OCI-LY3 (cell line): ENCODE measurements around the gene AGT.

ENCODE experiments used
- H2AFZ ChIP-seq: fragments of 200-600, 300-600 bp; shearing (Covaris generic); 2 replicates; pipeline ENCODE4 v1.6.0; 2014; ENCODE audit warnings: antibody characterized with exemption, low read depth, low read length
- H3K27ac ChIP-seq: fragments of 200-600, 300-600 bp; sonication (generic); 2 replicates; pipeline ENCODE4 v1.5.1; 2014; ENCODE audit warnings: mild to moderate bottlenecking, low read length, moderate library complexity, mixed read lengths
- H3K27me3 ChIP-seq: fragments of 200-600, 300-600 bp; sonication (generic); 2 replicates; pipeline ENCODE4 v1.6.1; 2014; ENCODE audit warnings: low read depth, low read length, mixed read lengths
- H3K36me3 ChIP-seq: fragments of 200-600, 300-600 bp; sonication (generic); replicated peaks from 2 replicates; pipeline ENCODE3; 2014; ENCODE audit warnings: low read depth, low read length, mixed read lengths
- H3K4me1 ChIP-seq: fragments of 300-600, 200-600 bp; sonication (generic); 2 replicates; pipeline ENCODE4 v1.6.1; 2014; ENCODE audit warnings: low read length, mixed read lengths
- H3K4me2 ChIP-seq: fragments of 200-600, 300-600 bp; sonication (generic); 2 replicates; pipeline ENCODE4 v1.6.1; 2014; ENCODE audit warnings: low read length, mixed read lengths
- H3K4me3 ChIP-seq: fragments of 300-600, 200-600 bp; sonication (generic); 2 replicates; pipeline ENCODE4 v1.5.1; 2014; ENCODE audit warnings: antibody characterized with exemption, mild to moderate bottlenecking, low read length, moderate library complexity
- H3K79me2 ChIP-seq: fragments of 300-600, 200-600 bp; shearing (Covaris generic); 2 replicates; pipeline ENCODE4 v1.6.1; 2014; ENCODE audit warnings: mild to moderate bottlenecking, low read length, mixed read lengths
- H3K9ac ChIP-seq: fragments of 300-600, 200-600 bp; shearing (Covaris generic); 2 replicates; pipeline ENCODE4 v1.6.0; 2014; ENCODE audit warnings: mild to moderate bottlenecking, low read length, moderate library complexity
- H3K9me3 ChIP-seq: fragments of 200-600, 300-600 bp; shearing (Covaris generic); 2 replicates; pipeline ENCODE4 v1.6.1; 2014; ENCODE audit warnings: low read length, mixed read lengths; ENCODE audit not compliant: insufficient read depth
- H4K20me1 ChIP-seq: fragments of 200-600, 300-600 bp; sonication (generic); 2 replicates; pipeline ENCODE4 v1.6.1; 2016; ENCODE audit warnings: low read length, mixed read lengths; ENCODE audit not compliant: insufficient read depth
- EZH2phosphoT487 ChIP-seq: fragments of 200-600 bp; shearing (Covaris generic); IDR thresholded peaks from 2 replicates; pipeline ENCODE4 v1.6.1; 2018; ENCODE audit warnings: antibody characterized with exemption, mixed run types, low read depth
- TF ChIP-seq, protein P1 (sequence below): fragments of 200-600, 300-600 bp; sonication (generic); IDR thresholded peaks from 2 replicates; pipeline ENCODE4 v1.5.1; 2014; ENCODE audit warnings: antibody characterized with exemption, low read length, low read depth

AGT gene

GRCh38 chr1:230758709-230759368, 44.9 kb upstream of the AGT start:
- peaks cover 23% of the 10 kb centered on the region for H3K27me3 ChIP-seq
- H3K9me3 ChIP-seq: no peaks in the 10 kb centered on the region
- H3K4me3 ChIP-seq: no peak overlapping the region
- H3K4me2 ChIP-seq: no peak overlapping the region
- no peaks in the 10 kb centered on the region for H3K79me2 ChIP-seq
- no peak overlapping the region for H3K9ac ChIP-seq
- no peaks in the 10 kb centered on the region for H4K20me1 ChIP-seq
- no peaks in the 10 kb centered on the region for H3K4me1 ChIP-seq
- no peaks in the 10 kb centered on the region for H3K36me3 ChIP-seq
- H2AFZ ChIP-seq: no peak overlapping the region
- no peak overlapping the region for H3K27ac ChIP-seq
- TF ChIP-seq, protein P1, sequence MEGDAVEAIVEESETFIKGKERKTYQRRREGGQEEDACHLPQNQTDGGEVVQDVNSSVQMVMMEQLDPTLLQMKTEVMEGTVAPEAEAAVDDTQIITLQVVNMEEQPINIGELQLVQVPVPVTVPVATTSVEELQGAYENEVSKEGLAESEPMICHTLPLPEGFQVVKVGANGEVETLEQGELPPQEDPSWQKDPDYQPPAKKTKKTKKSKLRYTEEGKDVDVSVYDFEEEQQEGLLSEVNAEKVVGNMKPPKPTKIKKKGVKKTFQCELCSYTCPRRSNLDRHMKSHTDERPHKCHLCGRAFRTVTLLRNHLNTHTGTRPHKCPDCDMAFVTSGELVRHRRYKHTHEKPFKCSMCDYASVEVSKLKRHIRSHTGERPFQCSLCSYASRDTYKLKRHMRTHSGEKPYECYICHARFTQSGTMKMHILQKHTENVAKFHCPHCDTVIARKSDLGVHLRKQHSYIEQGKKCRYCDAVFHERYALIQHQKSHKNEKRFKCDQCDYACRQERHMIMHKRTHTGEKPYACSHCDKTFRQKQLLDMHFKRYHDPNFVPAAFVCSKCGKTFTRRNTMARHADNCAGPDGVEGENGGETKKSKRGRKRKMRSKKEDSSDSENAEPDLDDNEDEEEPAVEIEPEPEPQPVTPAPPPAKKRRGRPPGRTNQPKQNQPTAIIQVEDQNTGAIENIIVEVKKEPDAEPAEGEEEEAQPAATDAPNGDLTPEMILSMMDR: no peak
- TF ChIP-seq EZH2phosphoT487: no peak

DNA sequence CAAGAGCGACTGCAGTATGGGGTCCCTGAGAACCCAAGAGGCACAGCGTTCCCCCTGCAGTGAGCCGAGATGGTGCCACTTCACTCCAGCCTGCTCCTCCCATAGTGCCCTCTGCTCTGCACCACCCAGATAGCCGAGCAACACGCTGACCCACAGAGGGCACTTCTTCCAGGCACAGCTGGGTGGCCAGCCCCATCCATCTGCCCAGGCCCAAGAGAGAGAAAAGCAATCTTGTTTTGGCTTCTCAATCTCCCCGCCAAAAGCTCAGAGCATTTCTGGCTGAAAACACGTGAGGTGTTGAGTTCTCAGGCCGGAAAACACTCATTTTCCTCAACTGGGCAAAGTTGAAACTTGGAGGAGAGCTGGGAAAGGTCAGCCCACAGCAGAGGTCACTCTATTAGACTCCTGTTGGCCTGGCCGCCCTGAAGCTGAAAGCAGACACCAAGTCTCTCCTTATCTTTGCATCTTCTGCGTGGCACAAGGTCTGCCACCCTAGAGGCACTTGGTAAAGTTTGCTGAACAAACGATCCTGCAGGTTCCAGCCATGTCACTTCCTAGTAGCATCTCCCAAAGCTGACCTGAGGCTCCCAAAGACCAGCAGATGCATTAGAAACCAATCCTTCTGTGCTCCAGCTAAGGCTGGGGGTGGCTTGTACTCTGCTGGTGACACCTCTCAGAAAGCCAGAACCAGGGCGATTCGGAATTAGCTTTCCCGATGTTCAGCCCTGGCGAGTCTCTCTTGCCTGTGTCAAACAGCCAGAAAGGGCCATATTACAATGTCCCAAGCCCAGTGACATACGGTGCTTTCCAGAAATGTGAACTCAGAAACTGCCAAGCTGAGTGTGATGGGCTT, 44.2 kb upstream of the AGT start:
- H3K4me3 ChIP-seq: no peak overlapping the region
- H4K20me1 ChIP-seq: no peaks in the 10 kb centered on the region
- H3K4me1 ChIP-seq: no peaks in the 10 kb centered on the region
- H3K27ac ChIP-seq: no peak overlapping the region
- no peak for TF ChIP-seq EZH2phosphoT487
- TF ChIP-seq, protein P1: no peak
- no peak overlapping the region for H3K9ac ChIP-seq
- H3K9me3 ChIP-seq: no peaks in the 10 kb centered on the region
- H3K4me2 ChIP-seq: no peak overlapping the region
- H3K36me3 ChIP-seq: no peaks in the 10 kb centered on the region
- peaks cover 23% of the 10 kb centered on the region for H3K27me3 ChIP-seq
- no peaks in the 10 kb centered on the region for H3K79me2 ChIP-seq
- H2AFZ ChIP-seq: no peak overlapping the region

GRCh38 chr1:230754796-230755195, 40.9 kb upstream of the AGT start:
- no peak for TF ChIP-seq EZH2phosphoT487
- TF ChIP-seq, protein P1: no peak
- peaks cover 19% of the 10 kb centered on the region for H3K27me3 ChIP-seq
- H3K79me2 ChIP-seq: no peaks in the 10 kb centered on the region
- no peak overlapping the region for H3K4me2 ChIP-seq
- no peak overlapping the region; the same call in 1 of the 2 replicates for H2AFZ ChIP-seq
- H3K36me3 ChIP-seq: no peaks in the 10 kb centered on the region
- H3K9ac ChIP-seq: no peak overlapping the region
- no peaks in the 10 kb centered on the region for H3K4me1 ChIP-seq
- H3K4me3 ChIP-seq: no peak overlapping the region
- H3K27ac ChIP-seq: no peak overlapping the region
- H4K20me1 ChIP-seq: no peaks in the 10 kb centered on the region
- no peaks in the 10 kb centered on the region for H3K9me3 ChIP-seq

DNA sequence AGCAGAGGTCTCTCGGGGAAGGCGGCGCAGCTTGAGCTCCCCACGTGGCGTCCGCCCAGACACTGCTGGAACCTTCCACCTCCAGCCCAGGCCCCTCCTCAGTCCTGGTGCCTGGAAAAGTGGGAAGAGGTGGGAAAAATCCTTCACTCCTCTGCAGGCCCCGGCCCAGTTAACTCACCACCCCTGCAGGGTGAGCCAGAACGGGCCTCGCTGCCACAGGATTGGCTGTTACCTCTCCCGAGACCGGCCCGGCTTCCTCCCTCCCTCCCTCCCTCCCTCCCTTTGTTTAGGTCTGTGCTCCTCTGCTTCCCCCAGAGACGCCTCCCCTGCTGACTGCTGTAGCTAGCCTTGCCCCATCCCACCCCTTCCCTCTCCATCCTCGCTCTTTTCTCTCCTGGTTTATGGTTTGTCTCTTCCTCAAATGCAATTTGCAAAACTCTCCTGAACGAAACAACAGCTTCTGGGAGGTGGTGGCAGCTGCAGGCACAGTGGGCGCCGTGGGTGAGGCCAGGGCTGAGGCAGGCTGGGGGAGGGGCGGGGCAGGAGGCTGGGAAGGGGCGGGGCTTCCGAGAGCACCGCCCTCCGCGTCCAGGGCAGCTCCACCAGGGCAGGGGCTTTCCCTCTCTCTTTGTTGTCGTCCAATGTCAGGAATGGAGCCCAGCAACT, 39.8 kb upstream of the AGT start:
- H3K79me2 ChIP-seq: no peaks in the 10 kb centered on the region
- H3K4me2 ChIP-seq: no peak overlapping the region
- H3K36me3 ChIP-seq: no peaks in the 10 kb centered on the region
- no peak overlapping the region for H3K9ac ChIP-seq
- H2AFZ ChIP-seq: no peak overlapping the region
- peaks cover 16% of the 10 kb centered on the region for H3K27me3 ChIP-seq
- H3K9me3 ChIP-seq: no peaks in the 10 kb centered on the region
- H3K27ac ChIP-seq: no peak overlapping the region
- no peak for TF ChIP-seq EZH2phosphoT487
- TF ChIP-seq, protein P1: no peak
- no peaks in the 10 kb centered on the region for H4K20me1 ChIP-seq
- no peak overlapping the region for H3K4me3 ChIP-seq
- no peaks in the 10 kb centered on the region for H3K4me1 ChIP-seq
